ENCODE data around the gene HIPK1. TPM values are rescaled to one million over a fixed set of nuclear protein-coding genes. Genes with fewer than 3 reads are reported as not detected.

HIPK1 gene
- total and polyA plus RNA-seq, 2 of the 13 experiments (the other 11 are each of a cell fraction or from before 2014, with no cell fraction given), result 20.8 to 33.4 TPM

GRCh38 chr1:113972954-113973353 is 43.8 kb downstream of the HIPK1 start:
- ATAC-seq, result no peak
- no TSS peak for BruUV-seq (replicated peaks)
- Histone ChIP-seq H3K36me3 (replicated peaks in 1 of 2; ENCODE audit: control insufficient read depth in 1 of 2, insufficient read depth in 2 of 2, low read length in 2 of 2) (peaks cover 25 to 64% of the 10 kb centered on the region in 2 experiments), H4K20me1 (ENCODE audit: insufficient read depth, low read length) (no peaks in the 10 kb centered on the region), H2AFZ (ENCODE audit: low read length) (no peak overlapping the region), H3K79me2 (ENCODE audit: insufficient read depth, low read length) (no peaks in the 10 kb centered on the region), H3K27me3 (ENCODE audit: control insufficient read depth in 1 of 2, insufficient read depth in 2 of 2, low read length in 2 of 2) (no peaks in the 10 kb centered on the region), H3K4me2 (ENCODE audit: low read depth, low read length) (no peak overlapping the region), H3K9me3 (ENCODE audit: low read length) (no peaks in the 10 kb centered on the region), H3K9ac (ENCODE audit: insufficient read depth, low read depth, low read length) (no peak overlapping the region), H3K4me1 (ENCODE audit: insufficient read depth, low read length) (no peaks in the 10 kb centered on the region), H3K27ac (ENCODE audit: extremely low read length, insufficient read depth, low read length) (no peak overlapping the region), H3K4me3 (replicated peaks in 1 of 3; ENCODE audit: insufficient read depth in 1 of 3, low read depth in 2 of 3, low read length in 3 of 3) (no peak overlapping the region)
- DNase-seq (ENCODE audit: low spot score), result no peak
- ChIA-PET POLR2A (no interaction called here), CTCF (ENCODE audit: low intra/inter-chr PET ratio, low total read pairs) (no interaction called here)
- 94% methylated on average over 9 of the region's 9 CpGs for WGBS (ENCODE audit: low lambda C conversion rate)
- intact Hi-C loops (cut with micrococcal nuclease; ENCODE audit: unreplicated experiment) (no loop called here), in situ Hi-C loops (cut with HindIII; ENCODE audit: extremely low pct_ligation_motif_present, low pct_unique_long_range_greater_than_20kb) (no loop called here)
- FAIRE-seq, result no peak
- TF ChIP-seq THAP11 (CRISPR knock-in tag; IDR thresholded peaks at IDR 0.05) (no peak), TCF12 (IDR thresholded peaks at IDR 0.05) (no peak), TCF12 (CRISPR knock-in tag; IDR thresholded peaks at IDR 0.05) (no peak), CCAR2 (optimal IDR thresholded peaks at IDR 0.05; ENCODE audit: low read depth, low read length) (no peak), CHD2 (IDR thresholded peaks at IDR 0.05; ENCODE audit: low read depth, low read length) (no peak), MAFF (IDR thresholded peaks at IDR 0.05; ENCODE audit: low read depth, low read length) (no peak), LCORL (IDR thresholded peaks at IDR 0.05) (no peak), LCORL (CRISPR knock-in tag; IDR thresholded peaks at IDR 0.05) (no peak), MYNN (CRISPR knock-in tag; IDR thresholded peaks at IDR 0.05; ENCODE audit: low read depth) (no peak), HNF1A (IDR thresholded peaks at IDR 0.05; ENCODE audit: low read depth) (no peak), HNF1A (CRISPR knock-in tag; IDR thresholded peaks at IDR 0.05; ENCODE audit: borderline replicate concordance) (no peak), YEATS2 (CRISPR knock-in tag; IDR thresholded peaks at IDR 0.05; ENCODE audit: borderline replicate concordance) (no peak), ARID4A (CRISPR knock-in tag; IDR thresholded peaks at IDR 0.05; ENCODE audit: borderline replicate concordance) (no peak), REPIN1 (CRISPR knock-in tag; IDR thresholded peaks at IDR 0.05; ENCODE audit: borderline replicate concordance, low read depth) (no peak), ZNF800 (CRISPR knock-in tag; IDR thresholded peaks at IDR 0.05) (no peak)
